ENCODE data around the gene XXYLT1. TPM values are rescaled to one million over a fixed set of nuclear protein-coding genes. Genes with fewer than 3 reads are reported as not detected.
"Not testable (repeated sequence)": the region's sequence is repeated elsewhere in the genome, so short reads cannot be mapped to it uniquely, and the experiment has no call there.

Gene XXYLT1
- total and polyA plus RNA-seq, 10 of the 15 experiments (the other 5 are each of a cell fraction or from before 2014, with no cell fraction given): 1.2 to 14.2 (median 9.3) TPM

DNA sequence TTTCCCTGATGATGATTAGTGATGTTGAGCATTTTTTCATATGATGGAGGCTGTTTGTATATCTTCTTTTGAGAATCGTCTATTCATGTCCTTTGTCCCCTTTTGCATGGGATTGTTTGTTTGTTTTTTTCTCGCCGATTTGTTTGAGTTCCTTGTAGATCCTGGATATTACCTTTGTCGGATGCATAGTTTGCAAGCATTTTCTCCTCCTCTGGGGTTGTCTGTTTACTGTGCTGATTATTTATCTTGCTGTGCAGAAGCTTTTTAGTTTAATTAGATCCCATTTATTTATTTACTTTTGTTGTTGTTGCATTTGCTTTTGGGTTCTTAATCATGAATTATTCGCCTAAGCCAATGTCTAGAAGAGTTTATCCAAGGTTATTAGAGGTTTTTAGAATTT lies 232.8 kb downstream of the XXYLT1 start:
- RAD21 ChIA-PET (ENCODE audit: unreplicated experiment): no interaction called here
- in situ Hi-C loops (cut with MboI): no loop called here
- WGBS (ENCODE audit: insufficient coverage, insufficient replicate concordance, low lambda C conversion rate, missing lambda C conversion rate): 62% methylated on average over 5 of the region's 5 CpGs

DNA sequence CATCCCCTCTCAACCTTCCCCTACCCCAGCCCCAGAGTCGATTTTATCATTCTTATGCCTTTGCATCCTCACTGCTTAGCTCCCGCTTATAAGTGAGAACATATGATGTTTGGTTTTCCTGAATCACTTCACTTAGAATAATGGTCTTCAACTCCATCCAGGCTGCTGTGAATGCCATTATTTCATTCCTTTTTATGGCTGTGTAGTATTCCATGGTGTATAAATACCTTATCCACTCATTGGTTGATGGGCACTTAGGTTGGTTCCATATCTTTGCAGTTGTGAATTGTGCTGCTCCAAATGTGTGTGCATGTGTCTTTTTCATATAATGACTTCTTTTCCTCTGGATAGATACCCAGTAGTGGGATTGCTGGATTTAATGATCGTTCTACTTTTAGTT lies 233.4 kb downstream of the XXYLT1 start:
- ATAC-seq; H3K36me3 ChIP-seq (ENCODE audit: control insufficient read depth in 2 of 2, insufficient read depth in 2 of 2, low read length in 1 of 2); BruUV-seq (replicated peaks); H3K4me1 ChIP-seq (ENCODE audit: control insufficient read depth, insufficient read depth, low read length); H3K27me3 ChIP-seq (replicated peaks in 1 of 2; ENCODE audit: control insufficient read depth in 2 of 2, insufficient read depth in 2 of 2, low read length in 1 of 2); intact Hi-C loops (cut with micrococcal nuclease; ENCODE audit: unreplicated experiment); in situ Hi-C loops (cut with MboI); H3K4me2 ChIP-seq (ENCODE audit: control insufficient read depth, insufficient read depth); H3K9ac ChIP-seq (ENCODE audit: control insufficient read depth, insufficient read depth, low read length); FAIRE-seq; H2AFZ ChIP-seq (ENCODE audit: control insufficient read depth, low read depth, low read length); H4K20me1 ChIP-seq (ENCODE audit: control insufficient read depth, insufficient read depth); H3K9me3 ChIP-seq (replicated peaks; ENCODE audit: control insufficient read depth, insufficient read depth, low read length); H3K4me3 ChIP-seq; RAD21 ChIA-PET (ENCODE audit: unreplicated experiment); SMC1A ChIA-PET (ENCODE audit: uncharacterized antibody, unreplicated experiment); POLR2A ChIA-PET; DNase-seq (ENCODE audit: low read depth, low spot score); H3K79me2 ChIP-seq (ENCODE audit: control insufficient read depth, insufficient read depth, low read length); H3K27ac ChIP-seq (ENCODE audit: control insufficient read depth, insufficient read depth): not testable (repeated sequence)
- CTCF ChIA-PET: interaction anchor here (0.9 to 1.0 kb wide), 2 partner anchors 69 to 233 kb away, joined by 3 read pairs; no protein-coding TSS in a partner anchor
- 47% methylated on average over 3 of the region's 3 CpGs for WGBS (ENCODE audit: insufficient coverage, insufficient replicate concordance, low lambda C conversion rate, missing lambda C conversion rate)

More for the DNA sequence above, 232.8 kb downstream of the XXYLT1 start:
- H3K36me3 ChIP-seq (ENCODE audit: control insufficient read depth in 2 of 2, insufficient read depth in 2 of 2, low read length in 1 of 2): no peaks in the 10 kb centered on the region
- H3K9me3 ChIP-seq (replicated peaks; ENCODE audit: control insufficient read depth, insufficient read depth, low read length): no peaks in the 10 kb centered on the region
- no peak overlapping the region for H3K9ac ChIP-seq (ENCODE audit: control insufficient read depth, insufficient read depth, low read length)
- FAIRE-seq: no peak
- no peak for DNase-seq (ENCODE audit: low read depth, low spot score)
- H3K79me2 ChIP-seq (ENCODE audit: control insufficient read depth, insufficient read depth, low read length): no peaks in the 10 kb centered on the region
- no peak for ATAC-seq
- TF ChIP-seq BCL11A (IDR thresholded peaks at IDR 0.05; ENCODE audit: low read depth, low read length): no peak
- TF ChIP-seq, protein P1, sequence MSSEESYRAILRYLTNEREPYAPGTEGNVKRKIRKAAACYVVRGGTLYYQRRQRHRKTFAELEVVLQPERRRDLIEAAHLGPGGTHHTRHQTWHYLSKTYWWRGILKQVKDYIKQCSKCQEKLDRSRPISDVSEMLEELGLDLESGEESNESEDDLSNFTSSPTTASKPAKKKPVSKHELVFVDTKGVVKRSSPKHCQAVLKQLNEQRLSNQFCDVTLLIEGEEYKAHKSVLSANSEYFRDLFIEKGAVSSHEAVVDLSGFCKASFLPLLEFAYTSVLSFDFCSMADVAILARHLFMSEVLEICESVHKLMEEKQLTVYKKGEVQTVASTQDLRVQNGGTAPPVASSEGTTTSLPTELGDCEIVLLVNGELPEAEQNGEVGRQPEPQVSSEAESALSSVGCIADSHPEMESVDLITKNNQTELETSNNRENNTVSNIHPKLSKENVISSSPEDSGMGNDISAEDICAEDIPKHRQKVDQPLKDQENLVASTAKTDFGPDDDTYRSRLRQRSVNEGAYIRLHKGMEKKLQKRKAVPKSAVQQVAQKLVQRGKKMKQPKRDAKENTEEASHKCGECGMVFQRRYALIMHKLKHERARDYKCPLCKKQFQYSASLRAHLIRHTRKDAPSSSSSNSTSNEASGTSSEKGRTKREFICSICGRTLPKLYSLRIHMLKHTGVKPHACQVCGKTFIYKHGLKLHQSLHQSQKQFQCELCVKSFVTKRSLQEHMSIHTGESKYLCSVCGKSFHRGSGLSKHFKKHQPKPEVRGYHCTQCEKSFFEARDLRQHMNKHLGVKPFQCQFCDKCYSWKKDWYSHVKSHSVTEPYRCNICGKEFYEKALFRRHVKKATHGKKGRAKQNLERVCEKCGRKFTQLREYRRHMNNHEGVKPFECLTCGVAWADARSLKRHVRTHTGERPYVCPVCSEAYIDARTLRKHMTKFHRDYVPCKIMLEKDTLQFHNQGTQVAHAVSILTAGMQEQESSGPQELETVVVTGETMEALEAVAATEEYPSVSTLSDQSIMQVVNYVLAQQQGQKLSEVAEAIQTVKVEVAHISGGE (CRISPR knock-in tag; IDR thresholded peaks at IDR 0.05): no peak
- no peaks in the 10 kb centered on the region for H3K4me1 ChIP-seq (ENCODE audit: control insufficient read depth, insufficient read depth, low read length)
- no peak overlapping the region for H2AFZ ChIP-seq (ENCODE audit: control insufficient read depth, low read depth, low read length)
- H3K27ac ChIP-seq (ENCODE audit: control insufficient read depth, insufficient read depth): no peak overlapping the region
- no peak overlapping the region for H3K4me2 ChIP-seq (ENCODE audit: control insufficient read depth, insufficient read depth)
- intact Hi-C loops (cut with micrococcal nuclease; ENCODE audit: unreplicated experiment): no loop called here
- no TSS peak for BruUV-seq (replicated peaks)
- no peak overlapping the region for H3K4me3 ChIP-seq
- ChIA-PET SMC1A (ENCODE audit: uncharacterized antibody, unreplicated experiment) (no interaction called here), POLR2A (no interaction called here), CTCF (interaction anchor here (1.0 kb wide), 1 partner anchor 69 kb away, joined by 3 read pairs; no protein-coding TSS in a partner anchor)
- no peaks in the 10 kb centered on the region for H4K20me1 ChIP-seq (ENCODE audit: control insufficient read depth, insufficient read depth)
- no peaks in the 10 kb centered on the region; a peak in 1 of 4 replicates for H3K27me3 ChIP-seq (replicated peaks in 1 of 2; ENCODE audit: control insufficient read depth in 2 of 2, insufficient read depth in 2 of 2, low read length in 1 of 2)
